GM13977 (cell line): ENCODE results near the gene LBX2.
"Not testable (repeated sequence)": the region's sequence is repeated elsewhere in the genome, so short reads cannot be mapped to it uniquely, and the experiment has no call there.

Source experiments
- DNase-seq: peaks from one replicate; pipeline ENCODE4 v3.0.0; 2012; ENCODE audit warnings: low spot score
- in situ Hi-C: fragments of 300-500 bp; cut with MboI; formaldehyde crosslinking; loops from one replicate; pipeline ENCODE4 v1.12.0; 2022; ENCODE audit warnings: low sequenced_read_pairs, low pct_unique_long_range_greater_than_20kb, mixed read lengths, inconsistent platforms; ENCODE audit not compliant: unreplicated experiment
- TF ChIP-seq, protein P1 (sequence below): IDR thresholded peaks from 2 replicates; pipeline ENCODE4 v1.5.1; 2012; ENCODE audit warnings: mild to moderate bottlenecking, control low read depth; ENCODE audit not compliant: insufficient read depth; ENCODE audit errors: extremely low read depth, missing control alignments

The LBX2 gene

DNA sequence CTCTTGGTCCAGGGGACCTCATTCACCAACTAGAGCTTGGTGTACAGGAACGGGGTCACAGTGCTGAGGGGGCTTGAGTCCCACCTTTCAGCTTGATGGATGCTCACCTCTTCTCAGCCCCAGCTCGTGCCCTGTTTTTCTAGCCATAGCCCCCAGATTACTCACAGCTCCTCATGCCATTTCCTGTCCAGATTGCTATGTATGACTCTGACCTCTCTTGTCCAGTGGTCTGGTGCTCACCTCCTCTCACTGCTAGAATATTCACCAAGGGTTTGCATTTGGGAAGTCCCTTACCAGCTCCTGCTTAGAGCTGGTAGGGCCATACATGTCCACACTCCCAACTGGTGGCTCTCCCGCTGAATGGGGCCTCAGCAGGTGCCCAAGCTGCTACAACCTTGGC is 5.9 kb downstream of the LBX2 start:
- DNase-seq = no peak
- in situ Hi-C loops = loop anchor here (25.0 kb wide), 1 partner anchor 94 kb away; no protein-coding TSS in a partner anchor
- TF ChIP-seq, protein P1, sequence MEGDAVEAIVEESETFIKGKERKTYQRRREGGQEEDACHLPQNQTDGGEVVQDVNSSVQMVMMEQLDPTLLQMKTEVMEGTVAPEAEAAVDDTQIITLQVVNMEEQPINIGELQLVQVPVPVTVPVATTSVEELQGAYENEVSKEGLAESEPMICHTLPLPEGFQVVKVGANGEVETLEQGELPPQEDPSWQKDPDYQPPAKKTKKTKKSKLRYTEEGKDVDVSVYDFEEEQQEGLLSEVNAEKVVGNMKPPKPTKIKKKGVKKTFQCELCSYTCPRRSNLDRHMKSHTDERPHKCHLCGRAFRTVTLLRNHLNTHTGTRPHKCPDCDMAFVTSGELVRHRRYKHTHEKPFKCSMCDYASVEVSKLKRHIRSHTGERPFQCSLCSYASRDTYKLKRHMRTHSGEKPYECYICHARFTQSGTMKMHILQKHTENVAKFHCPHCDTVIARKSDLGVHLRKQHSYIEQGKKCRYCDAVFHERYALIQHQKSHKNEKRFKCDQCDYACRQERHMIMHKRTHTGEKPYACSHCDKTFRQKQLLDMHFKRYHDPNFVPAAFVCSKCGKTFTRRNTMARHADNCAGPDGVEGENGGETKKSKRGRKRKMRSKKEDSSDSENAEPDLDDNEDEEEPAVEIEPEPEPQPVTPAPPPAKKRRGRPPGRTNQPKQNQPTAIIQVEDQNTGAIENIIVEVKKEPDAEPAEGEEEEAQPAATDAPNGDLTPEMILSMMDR = no peak

DNA sequence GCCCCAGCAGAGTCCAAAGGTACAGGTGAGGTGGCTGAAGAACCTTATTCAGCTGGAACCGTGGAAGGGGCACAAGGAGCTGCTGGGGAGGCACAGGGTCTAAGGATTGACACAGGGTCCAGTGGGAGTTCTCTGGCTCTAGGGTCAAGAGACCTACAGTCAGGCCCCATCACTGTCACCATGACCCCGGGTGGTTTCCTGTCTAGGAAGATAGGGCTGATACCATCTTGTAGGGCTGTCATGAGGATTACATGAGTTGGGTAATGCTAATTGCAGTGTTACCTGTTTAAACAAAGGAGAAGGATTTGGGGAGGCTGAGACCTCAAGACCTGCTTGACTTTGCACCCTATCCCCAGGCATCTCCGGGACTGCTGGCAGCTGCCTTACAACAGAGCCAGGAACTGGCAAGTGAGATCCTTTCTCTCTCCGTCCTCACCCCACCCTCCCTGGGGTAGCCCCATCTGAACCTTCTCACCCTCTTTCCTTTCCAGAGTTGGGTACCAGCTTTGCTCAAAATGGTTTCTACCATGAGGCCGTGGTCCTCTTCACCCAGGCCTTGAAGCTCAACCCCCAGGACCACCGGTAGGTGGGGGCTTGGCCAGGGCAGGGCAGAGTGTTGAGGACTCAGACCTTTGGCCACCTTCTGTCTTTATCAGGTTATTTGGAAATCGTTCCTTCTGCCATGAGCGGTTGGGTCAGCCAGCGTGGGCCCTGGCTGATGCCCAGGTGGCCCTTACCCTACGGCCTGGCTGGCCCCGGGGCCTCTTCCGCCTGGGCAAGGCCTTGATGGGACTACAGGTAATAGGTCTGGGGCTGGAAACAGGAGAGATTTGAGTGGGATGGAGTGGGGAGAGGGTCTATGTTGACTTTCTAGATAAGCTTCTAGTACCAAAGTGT is 7.5 kb downstream of the LBX2 start:
- TF ChIP-seq, protein P1 = no peak
- DNase-seq = no peak
- in situ Hi-C loops = loop anchor here (25.0 kb wide), 1 partner anchor 95 kb away; no protein-coding TSS in a partner anchor

GRCh38 chr2:74489906-74490305 is 9.5 kb downstream of the LBX2 start:
- DNase-seq = no peak
- TF ChIP-seq, protein P1 = no peak
- in situ Hi-C loops = loop anchor here (25.0 kb wide), 1 partner anchor 97 kb away; no protein-coding TSS in a partner anchor

DNA sequence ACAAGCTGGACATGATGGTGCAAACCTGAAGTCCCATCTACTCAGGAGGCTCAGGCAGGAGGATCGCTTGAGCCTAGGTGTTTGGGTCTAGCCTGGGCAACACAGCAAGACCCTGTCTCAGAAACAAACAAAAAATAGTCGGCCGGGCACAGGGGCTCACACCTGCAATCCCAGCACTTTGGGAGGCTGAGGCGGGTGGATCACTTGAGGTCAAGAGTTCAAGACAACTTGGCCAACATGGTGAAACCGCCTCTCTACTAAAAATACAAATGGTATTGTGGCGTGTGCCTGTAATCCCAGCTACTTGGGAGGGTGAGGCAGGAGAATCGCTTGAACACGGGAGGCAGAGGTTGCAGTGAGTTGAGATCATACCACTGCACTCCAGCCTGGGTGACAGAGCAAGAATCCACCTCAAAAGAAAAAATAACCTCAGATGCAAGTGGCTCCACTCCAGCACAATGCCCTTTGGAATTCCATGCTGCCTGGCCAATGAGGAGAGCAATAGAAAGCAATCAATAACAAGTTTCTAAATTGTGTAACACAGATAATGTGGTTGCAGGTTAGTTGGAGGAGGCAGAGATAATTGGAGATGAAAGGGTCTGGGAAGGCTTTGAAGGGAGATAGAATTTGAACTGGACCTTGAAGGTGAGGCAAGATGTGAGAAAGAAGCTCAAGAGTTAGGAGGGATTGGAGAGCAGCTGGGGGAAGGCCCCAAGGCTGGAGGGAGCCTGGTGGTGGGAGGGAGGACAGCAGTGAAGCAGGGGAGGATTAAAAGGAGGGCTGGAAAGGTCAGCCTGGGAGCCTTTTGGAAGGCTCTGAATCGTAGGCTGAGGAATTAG is 10.5 kb downstream of the LBX2 start:
- no peak for DNase-seq
- in situ Hi-C loops = loop anchor here (25.0 kb wide), 1 partner anchor 98 kb away; no protein-coding TSS in a partner anchor
- TF ChIP-seq, protein P1 = no peak

DNA sequence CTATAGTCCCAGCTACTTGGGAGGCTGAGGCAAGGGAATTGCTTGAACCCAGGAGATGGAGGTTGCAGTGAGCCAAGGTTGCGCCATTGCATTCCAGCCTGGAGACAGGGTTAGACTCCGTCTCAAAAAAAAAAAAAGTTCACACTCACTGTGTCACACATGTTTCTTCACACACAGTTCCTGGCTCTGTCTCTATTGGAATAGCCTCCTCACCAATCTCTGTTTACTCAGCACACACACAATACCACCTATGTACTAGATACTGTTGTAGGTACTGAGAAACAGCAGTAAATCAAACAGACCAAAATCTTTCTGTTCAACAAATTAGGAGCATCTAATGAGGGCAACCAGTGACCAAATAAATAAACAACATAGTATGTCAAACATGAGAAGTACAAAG is 13.3 kb downstream of the LBX2 start:
- TF ChIP-seq, protein P1 = no peak
- no peak for DNase-seq
- in situ Hi-C loops = loop anchor here (25.0 kb wide), 1 partner anchor 101 kb away; no protein-coding TSS in a partner anchor

DNA sequence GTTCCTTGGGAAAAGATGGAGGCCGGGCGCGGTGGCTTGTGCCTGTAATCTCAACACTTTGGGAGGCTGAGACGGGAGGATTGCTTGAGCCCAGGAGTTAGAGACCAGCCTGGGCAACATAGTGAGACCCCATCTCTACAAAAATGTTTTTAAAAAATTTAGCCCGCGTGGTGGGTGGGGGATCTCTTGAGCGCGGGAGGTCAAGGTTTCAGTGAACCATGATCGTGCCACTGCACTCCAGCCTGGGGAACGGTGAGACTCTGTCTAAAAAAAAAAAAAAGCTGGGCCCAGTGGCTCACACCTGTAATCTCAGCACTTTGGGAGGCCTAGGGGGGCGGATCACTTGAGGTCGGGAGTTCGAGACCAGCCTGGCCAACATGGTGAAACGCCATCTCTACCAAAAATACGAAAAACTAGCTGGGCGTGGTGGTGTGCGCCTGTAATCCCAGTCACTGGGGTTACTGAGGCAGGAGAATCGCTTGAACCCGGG is 15.7 kb downstream of the LBX2 start:
- DNase-seq = not testable (repeated sequence)
- in situ Hi-C loops = loop anchor here (25.0 kb wide), 1 partner anchor 104 kb away; no protein-coding TSS in a partner anchor
